GM12878 (cell line): Measurements from ENCODE around the gene POGZ. TPM values are rescaled to one million over a fixed set of nuclear protein-coding genes. Genes with fewer than 3 reads are reported as not detected.

Source experiments
- ATAC-seq: fragments of 200-7000 bp; cut with Tn5 transposase; 3 replicates; pipeline ENCODE4 v1.9.1; 2020; ENCODE audit warnings: mild to moderate bottlenecking, moderate library complexity
- BruUV-seq: library from RNA; stranded (reverse); fragments of 400-500 nt; replicated peaks from 2 replicates; lab custom pipeline; 2021; lab: Mats Ljungman, UMichigan
- CTCF ChIA-PET: fragments of 300-600 bp; sonication (Branson Sonifier 250); formaldehyde crosslinking; extraction: SDS; loops from one replicate; lab custom pipeline; 2021; ENCODE audit warnings: inconsistent platforms; lab: Yijun Ruan, JAX
- POLR2A ChIA-PET: fragments of 350-600 bp; formaldehyde crosslinking; extraction: SDS; loops from one replicate; lab custom pipeline; 2021; ENCODE audit warnings: inconsistent platforms; lab: Charles Lee
- RAD21 ChIA-PET: fragments of 300-600 bp; sonication (Branson Sonifier 250); formaldehyde crosslinking; loops from one replicate; lab custom pipeline; 2023; ENCODE audit warnings: antibody characterized with exemption; ENCODE audit not compliant: unreplicated experiment; lab: Charles Lee
- SMC1A ChIA-PET: fragments of 300-600 bp; sonication (Branson Sonifier 250); formaldehyde crosslinking; loops from one replicate; lab custom pipeline; 2023; ENCODE audit not compliant: unreplicated experiment, uncharacterized antibody; lab: Charles Lee
- DNase-seq: peaks from one replicate; pipeline ENCODE4 v3.0.0-alpha.2; 2011; ENCODE audit warnings: low read depth, low spot score
- FAIRE-seq: peaks from 3 replicates; lab custom pipeline; 2011; peaks lifted over from hg19 to GRCh38; lab: Jason Lieb, UNC
- H2AFZ ChIP-seq: 2 replicates; pipeline ENCODE4 v1.6.0; 2011; ENCODE audit warnings: low read depth, low read length, control low read depth; ENCODE audit not compliant: control insufficient read depth
- H3K27ac ChIP-seq: 2 replicates; pipeline ENCODE4 v1.5.1; 2011; ENCODE audit warnings: control low read depth; ENCODE audit not compliant: control insufficient read depth, insufficient read depth
- H3K27me3 ChIP-seq, 2 experiments: replicated peaks in 1 of 2; 2 replicates each; pipeline versions ENCODE4 v1.6.0 to v1.6.1; 2011; ENCODE audit warnings: low read length in 1 of 2; ENCODE audit not compliant: control insufficient read depth in 2 of 2, insufficient read depth in 2 of 2
- H3K36me3 ChIP-seq, 2 experiments: 2 replicates each; pipeline ENCODE4 v1.5.1; 2011; ENCODE audit warnings: low read length in 1 of 2; ENCODE audit not compliant: control insufficient read depth in 2 of 2, insufficient read depth in 2 of 2
- H3K4me1 ChIP-seq: 2 replicates; pipeline ENCODE4 v1.6.1; 2011; ENCODE audit warnings: mild to moderate bottlenecking, low read length, moderate library complexity, mixed read lengths; ENCODE audit not compliant: control insufficient read depth, insufficient read depth
- H3K4me2 ChIP-seq: 2 replicates; pipeline ENCODE4 v1.6.0; 2011; ENCODE audit warnings: control low read depth; ENCODE audit not compliant: control insufficient read depth, insufficient read depth
- H3K4me3 ChIP-seq: fragments of 200-600 bp; sonication (generic); 2 replicates; pipeline ENCODE4 v1.5.1; 2016
- H3K79me2 ChIP-seq: 2 replicates; pipeline ENCODE4 v1.6.0; 2011; ENCODE audit warnings: low read length; ENCODE audit not compliant: control insufficient read depth, insufficient read depth
- H3K9ac ChIP-seq: 2 replicates; pipeline ENCODE4 v1.8.0; 2011; ENCODE audit warnings: low read length, control low read depth, mixed read lengths; ENCODE audit not compliant: control insufficient read depth, insufficient read depth
- H3K9me3 ChIP-seq: replicated peaks from 3 replicates; pipeline ENCODE4 v1.5.1; 2011; ENCODE audit warnings: mild to moderate bottlenecking, low read length; ENCODE audit not compliant: control insufficient read depth, insufficient read depth
- H4K20me1 ChIP-seq: 2 replicates; pipeline ENCODE4 v1.6.0; 2011; ENCODE audit not compliant: control insufficient read depth, insufficient read depth
- CHD4 ChIP-seq: fragments of 200-600 bp; sonication (generic); IDR thresholded peaks from 2 replicates; pipeline ENCODE4 v1.6.1; 2016; ENCODE audit warnings: mild to moderate bottlenecking
- DPF2 ChIP-seq: fragments of 450-650 bp; IDR thresholded peaks from 2 replicates; pipeline ENCODE4 v1.6.1; 2017; ENCODE audit warnings: mild to moderate bottlenecking
- GATAD2B ChIP-seq: fragments of 450-650 bp; conservative IDR thresholded peaks from 2 replicates; pipeline ENCODE4 v1.6.1; 2017; ENCODE audit warnings: low read depth, mild to moderate bottlenecking, moderate library complexity
- KLF5 ChIP-seq: fragments of 450-650 bp; IDR thresholded peaks from 2 replicates; pipeline ENCODE4 v1.6.1; 2014; ENCODE audit warnings: mild to moderate bottlenecking; ENCODE audit not compliant: partially characterized antibody
- NFYA ChIP-seq: IDR thresholded peaks from 2 replicates; pipeline ENCODE4 v1.6.1; 2011; ENCODE audit warnings: low read depth, mild to moderate bottlenecking, low read length, improper control_type of control experiment, borderline replicate concordance
- REST ChIP-seq: IDR thresholded peaks from 2 replicates; pipeline ENCODE4 v1.6.1; 2012; ENCODE audit warnings: mild to moderate bottlenecking, low read depth, low read length
- YY1 ChIP-seq: IDR thresholded peaks from 2 replicates; pipeline ENCODE4 v1.6.1; 2011; ENCODE audit warnings: low read depth, mild to moderate bottlenecking, low read length
- WGBS: methylation state at CpG from one replicate; pipeline ENCODE4 v1.1.6; 2016; ENCODE audit warnings: low lambda C conversion rate; ENCODE audit not compliant: insufficient replicate concordance, insufficient coverage; ENCODE audit errors: missing lambda C conversion rate; 5-methylcytosine and 5-hydroxymethylcytosine counted together
- in situ Hi-C: fragments of 300-500 bp; cut with MboI; formaldehyde crosslinking; loops from 9 replicates; pipeline ENCODE4 v1.14.3; 2018; ENCODE audit warnings: mixed read lengths
- intact Hi-C: fragments of 100-400 bp; cut with micrococcal nuclease; formaldehyde crosslinking; loops from one replicate; pipeline ENCODE4 v1.14.2; 2022; ENCODE audit not compliant: unreplicated experiment
- polyA plus RNA-seq, 11 experiments: library from polyadenylated mRNA; depleted of rRNA in 4 of 11; unstranded in 6 of 11; stranded (reverse) in 5 of 11; fragments of >200 nt; fragmentation: Nextera tagmentation in 4 of 11; fragmentation: Illumina TruSeq in 1 of 11; extraction: Ambion mirVana in 4 of 11; extraction: Trizol in 1 of 11; gene quantifications; 1 replicate in 1 of 11; 2 replicates in 10 of 11; pipeline versions ENCODE4 v1.2.1 to v1.2.3, GENCODE V29; 2011 to 2016; ENCODE audit warnings: inconsistent platforms in 2 of 11, missing spikeins in 2 of 11, low read depth in 1 of 11
- total RNA-seq, 4 experiments: library from RNA; depleted of rRNA in 3 of 4; stranded (reverse); fragments of >200 nt in 3 of 4; fragmentation: Illumina TruSeq in 1 of 4; extraction: Trizol in 1 of 4; gene quantifications; 2 replicates each; pipeline versions ENCODE4 v1.2.1 to v1.2.3, GENCODE V29; 2013 to 2021

Gene POGZ
- total and polyA plus RNA-seq, 10 of the 15 experiments (the other 5 are each of a cell fraction or from before 2014, with no cell fraction given): 11.3 to 80.6 (median 35.8) TPM

DNA sequence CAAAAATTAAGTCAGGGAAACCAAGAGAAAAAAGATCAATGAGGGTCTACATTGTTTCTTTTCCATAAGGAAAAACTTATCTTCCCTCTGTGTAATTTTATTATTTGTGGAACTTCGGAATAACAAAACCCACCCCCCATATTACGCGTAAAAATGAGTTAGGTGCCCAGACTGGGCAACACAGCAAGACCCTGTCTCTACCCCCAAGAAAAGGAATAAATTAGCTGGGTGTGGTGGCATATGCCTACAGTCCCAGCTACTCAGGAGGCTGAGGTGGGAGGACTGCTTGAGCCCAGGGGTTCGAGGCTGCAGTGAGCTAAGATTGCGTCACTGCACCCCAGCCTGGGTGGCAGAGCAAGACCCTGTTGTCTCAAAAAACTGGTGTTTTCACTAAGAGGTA, 39.5 kb downstream of the POGZ start:
- ATAC-seq (no peak), FAIRE-seq (no peak)
- no peaks in the 10 kb centered on the region for H3K79me2 ChIP-seq
- no peak overlapping the region for H3K27ac ChIP-seq
- no peak overlapping the region for H3K4me2 ChIP-seq
- H3K9ac ChIP-seq: no peak overlapping the region
- no peak for TF ChIP-seq REST
- no peak for TF ChIP-seq NFYA
- no peak for TF ChIP-seq CHD4
- no peak for TF ChIP-seq DPF2
- TF ChIP-seq GATAD2B: no peak
- TF ChIP-seq YY1: no peak
- TF ChIP-seq KLF5: no peak
- TF ChIP-seq, all 136 proteins: peak for 0
- BruUV-seq: no TSS peak
- intact Hi-C loops (loop anchor here (2.0 kb wide), 1 partner anchor 17 kb away; no protein-coding TSS in a partner anchor), in situ Hi-C loops (no loop called here)
- WGBS: 79% methylated on average over 5 of the region's 5 CpGs
- Histone ChIP-seq H3K36me3 (peaks cover 12 to 45% of the 10 kb centered on the region in 2 experiments), H3K27me3 (no peaks in the 10 kb centered on the region), H3K4me1 (no peaks in the 10 kb centered on the region), H3K4me3 (no peak overlapping the region), H2AFZ (no peak overlapping the region), H3K9me3 (no peaks in the 10 kb centered on the region), H4K20me1 (no peaks in the 10 kb centered on the region)
- ChIA-PET CTCF (interaction anchor here (1.2 kb wide), 1 partner anchor 9 kb away, joined by 3 read pairs; no protein-coding TSS in a partner anchor), POLR2A (no interaction called here), RAD21 (no interaction called here), SMC1A (no interaction called here)
- no peak for DNase-seq
